ENCODE data around the gene CAV2. TPM values are rescaled to one million over a fixed set of nuclear protein-coding genes. Genes with fewer than 3 reads are reported as not detected.

CAV2 gene
- total and polyA plus RNA-seq, 8 donors: 15.0 to 27.6 (median 25.7) TPM

- TF ChIP-seq CTCF (IDR thresholded peaks at IDR 0.05): no peak
- H3K4me3 ChIP-seq: no peak overlapping the region
- no peaks in the 10 kb centered on the region for H3K9me3 ChIP-seq
- no peaks in the 10 kb centered on the region for H3K27me3 ChIP-seq
- DNase-seq (no peak), ATAC-seq (no peak), FAIRE-seq (no peak)
- no peaks in the 10 kb centered on the region for H3K36me3 ChIP-seq
- no peak overlapping the region for H3K27ac ChIP-seq
- 95 to 97% methylated on average over 2 of the region's 2 CpGs for WGBS, 2 donors
- peaks cover 0 to 7% (median 6%) of the 10 kb centered on the region in 3 donors for H3K4me1 ChIP-seq
- intact Hi-C loops (cut with DNase I): no loop called here
Observed at GRCh38 chr7:116494472-116494871, 5.1 kb upstream of the CAV2 start.

- Histone ChIP-seq H3K4me1 (peaks cover 0 to 6% (median 0%) of the 10 kb centered on the region in 3 donors), H3K27ac (no peak overlapping the region), H3K36me3 (no peaks in the 10 kb centered on the region), H3K4me3 (no peak overlapping the region), H3K9me3 (no peaks in the 10 kb centered on the region), H3K27me3 (no peaks in the 10 kb centered on the region)
- WGBS, 2 donors: 95 to 98% methylated on average over 1 of the region's 1 CpG
- no peak for TF ChIP-seq CTCF (IDR thresholded peaks at IDR 0.05)
- no peak for FAIRE-seq
- DNase-seq: no peak
- no peak for ATAC-seq
- intact Hi-C loops (cut with DNase I): no loop called here
Observed at GRCh38 chr7:116495736-116496135, 3.8 kb upstream of the CAV2 start.

GRCh38 chr7:116496653-116497052, 2.9 kb upstream of the CAV2 start:
- H3K27ac ChIP-seq: no peak overlapping the region
- FAIRE-seq: no peak

GRCh38 chr7:116497708-116498107, 1.8 kb upstream of the CAV2 start:
- no peak for TF ChIP-seq CTCF (IDR thresholded peaks at IDR 0.05)
- H3K4me1 ChIP-seq: peaks cover 0 to 23% (median 10%) of the 10 kb centered on the region in 3 donors
- DNase-seq (no peak), ATAC-seq (no peak), FAIRE-seq (no peak)
- H3K4me3 ChIP-seq: no peak overlapping the region
- no peaks in the 10 kb centered on the region for H3K9me3 ChIP-seq
- WGBS, 2 donors: 79 to 92% methylated on average over 1 of the region's 1 CpG
- no peaks in the 10 kb centered on the region for H3K27me3 ChIP-seq
- intact Hi-C loops (cut with DNase I): no loop called here
- H3K36me3 ChIP-seq: no peaks in the 10 kb centered on the region
- no peak overlapping the region for H3K27ac ChIP-seq

More at GRCh38 chr7:116496653-116497052, 2.9 kb upstream of the CAV2 start:
- H3K36me3 ChIP-seq: no peaks in the 10 kb centered on the region
- H3K4me1 ChIP-seq: peaks cover 0 to 15% (median under 1%) of the 10 kb centered on the region in 3 donors
- H3K9me3 ChIP-seq: no peaks in the 10 kb centered on the region
- no peak for ATAC-seq
- no peak for TF ChIP-seq CTCF (IDR thresholded peaks at IDR 0.05)
- H3K4me3 ChIP-seq: no peak overlapping the region
- WGBS, 2 donors: 93 to 98% methylated on average over 6 of the region's 6 CpGs
- DNase-seq: no peak
- intact Hi-C loops (cut with DNase I): no loop called here
- H3K27me3 ChIP-seq: no peaks in the 10 kb centered on the region

- no peak for FAIRE-seq
- Histone ChIP-seq H3K4me1 (peaks cover 0 to 17% (median 15%) of the 10 kb centered on the region in 3 donors), H3K27me3 (no peaks in the 10 kb centered on the region), H3K27ac (peak overlapping the region; percentile 74 to 87 (median 79)), H3K4me3 (peak overlapping the region; percentile 41 to 87 (median 76)), H3K9me3 (no peaks in the 10 kb centered on the region), H3K36me3 (no peaks in the 10 kb centered on the region)
- DNase-seq: peak in 5 of 6 donors; percentile 10 to 74 (median 38)
- intact Hi-C loops (cut with DNase I): no loop called here
- ATAC-seq: peak; percentile 21 to 50 (median 33)
- no peak for TF ChIP-seq CTCF (IDR thresholded peaks at IDR 0.05)
- WGBS, 2 donors: 2 to 3% methylated on average over 36 of the region's 36 CpGs
Observed at GRCh38 chr7:116500078-116500853, 728 bp downstream of the CAV2 start.

Data from pancreas (tissue), 10 donors.